Right lobe of liver (tissue), 6 donors: ENCODE results near the gene CCDC167. TPM values are rescaled to one million over a fixed set of nuclear protein-coding genes. Genes with fewer than 3 reads are reported as not detected.

Experiments
- ATAC-seq, 4 donors: fragments of 200-7000 bp; cut with Tn5 transposase; one replicate each; pipeline ENCODE4 v1.9.1; 2020; ENCODE audit warnings: mild to moderate bottlenecking in 4 of 4, moderate library complexity in 4 of 4
- DNase-seq, 3 donors: peaks; one replicate each; pipeline ENCODE4 v3.0.0-alpha.2; 2020
- H3K27ac ChIP-seq, 3 donors: fragments of 200-600 bp; one replicate each; pipeline ENCODE4 v1.8.0; 2022
- H3K27me3 ChIP-seq, 2 donors: fragments of 200-600 bp; one replicate each; pipeline ENCODE4 v1.8.0; 2022
- H3K36me3 ChIP-seq, 4 donors: fragments of 200-600 bp; sonication (generic) in 1 of 4; one replicate each; pipeline versions ENCODE4 v1.5.1 to v1.8.0; 2017 to 2022; ENCODE audit warnings: control low read depth in 1 of 4
- H3K4me1 ChIP-seq, 4 donors: fragments of 200-600 bp; sonication (generic) in 1 of 4; one replicate each; pipeline versions ENCODE4 v1.5.1 to v1.8.0; 2017 to 2022; ENCODE audit warnings: control low read depth in 1 of 4
- H3K4me3 ChIP-seq, 3 donors: fragments of 200-600 bp; one replicate each; pipeline ENCODE4 v1.8.0; 2022
- H3K9me3 ChIP-seq, 4 donors: fragments of 200-600 bp; sonication (generic) in 1 of 4; one replicate each; pipeline versions ENCODE4 v1.5.1 to v1.8.0; 2017 to 2022; ENCODE audit warnings: control low read depth in 1 of 4
- POLR2A ChIP-seq: fragments of 450-650 bp; IDR thresholded peaks from one replicate; pipeline ENCODE4 v1.6.1; 2017; ENCODE audit warnings: antibody characterized with exemption, mild to moderate bottlenecking
- WGBS: methylation state at CpG from one replicate; pipeline ENCODE4 v1.1.6; 2018; ENCODE audit warnings: low coverage, low lambda C conversion rate; ENCODE audit not compliant: insufficient coverage; ENCODE audit errors: missing lambda C conversion rate; 5-methylcytosine and 5-hydroxymethylcytosine counted together
- intact Hi-C, 2 donors: fragments of 100-400 bp; cut with DNase I; formaldehyde crosslinking; loops; one replicate each; pipeline versions ENCODE4 v1.11.2 to v1.14.1; 2022
- total RNA-seq, 6 experiments: library from RNA; depleted of rRNA in 2 of 6; stranded (reverse); fragments of >200 nt in 2 of 6; fragmentation: NEBNext Ultra II Directional in 3 of 6; extraction: Animal tissue kit (Norgen Biotek cat#: 25700) in 3 of 6; gene quantifications; one replicate each; pipeline versions ENCODE4 v1.1.0 to v1.2.4, GENCODE V29; 2016 to 2023
- TF ChIP-seq, protein P1 (sequence below), 4 donors: fragments of 200-600 bp in 3 of 4; fragments of 450-650 bp in 1 of 4; IDR thresholded peaks; one replicate each; pipeline versions ENCODE4 v1.5.1 to v1.8.0; 2016 to 2022; ENCODE audit warnings: antibody characterized with exemption in 4 of 4, mild to moderate bottlenecking in 2 of 4
- donor health status: DM: no; HTN: yes; CAD: no.
- donor health status: DM: no; HTN: no; CAD: no.
- donor health status: DM: no; HTN: no; CAD: no.
- donor health status: DM: no; HTN: yes; CAD: no.
- donor health status: DM: no; HTN: yes; CAD: no.

The CCDC167 gene
- total RNA-seq, 6 experiments from 2014 or later: 16.5 to 103 (median 26.9) TPM

DNA sequence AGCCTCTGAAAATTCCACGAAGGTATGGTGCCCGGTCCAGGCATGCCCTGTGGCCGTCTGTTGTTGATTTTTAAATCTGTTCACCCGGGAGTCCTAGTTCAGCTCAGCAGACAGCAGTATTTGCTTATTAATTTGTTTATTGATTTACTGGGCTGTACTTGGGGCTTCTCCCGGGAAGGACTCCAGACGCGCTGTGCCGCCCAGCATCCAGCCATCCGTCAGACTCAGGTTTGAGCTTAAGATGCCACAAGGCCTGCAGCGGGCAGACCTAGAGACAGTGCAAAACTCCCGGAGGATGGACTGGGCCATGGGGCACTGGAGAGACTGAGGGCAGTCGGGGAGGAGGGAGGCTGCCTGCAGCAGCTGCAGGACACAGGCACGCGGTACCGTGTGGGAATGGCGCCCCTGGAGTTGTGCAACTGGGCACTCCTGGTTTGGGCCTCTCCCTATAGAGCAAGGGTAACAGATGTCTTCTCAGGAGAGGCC is 17.3 kb upstream of the CCDC167 start:
- Histone ChIP-seq H3K4me3 (peak overlapping the region in 2 of 3 donors; percentile 17 to 41), H3K4me1 (peaks cover 0 to 23% (median 9%) of the 10 kb centered on the region in 4 donors), H3K9me3 (no peaks in the 10 kb centered on the region), H3K27me3 (no peaks in the 10 kb centered on the region), H3K36me3 (no peaks in the 10 kb centered on the region), H3K27ac (peak overlapping the region in 2 of 3 donors; percentile 82)
- TF ChIP-seq POLR2A: no peak
- TF ChIP-seq, protein P1, sequence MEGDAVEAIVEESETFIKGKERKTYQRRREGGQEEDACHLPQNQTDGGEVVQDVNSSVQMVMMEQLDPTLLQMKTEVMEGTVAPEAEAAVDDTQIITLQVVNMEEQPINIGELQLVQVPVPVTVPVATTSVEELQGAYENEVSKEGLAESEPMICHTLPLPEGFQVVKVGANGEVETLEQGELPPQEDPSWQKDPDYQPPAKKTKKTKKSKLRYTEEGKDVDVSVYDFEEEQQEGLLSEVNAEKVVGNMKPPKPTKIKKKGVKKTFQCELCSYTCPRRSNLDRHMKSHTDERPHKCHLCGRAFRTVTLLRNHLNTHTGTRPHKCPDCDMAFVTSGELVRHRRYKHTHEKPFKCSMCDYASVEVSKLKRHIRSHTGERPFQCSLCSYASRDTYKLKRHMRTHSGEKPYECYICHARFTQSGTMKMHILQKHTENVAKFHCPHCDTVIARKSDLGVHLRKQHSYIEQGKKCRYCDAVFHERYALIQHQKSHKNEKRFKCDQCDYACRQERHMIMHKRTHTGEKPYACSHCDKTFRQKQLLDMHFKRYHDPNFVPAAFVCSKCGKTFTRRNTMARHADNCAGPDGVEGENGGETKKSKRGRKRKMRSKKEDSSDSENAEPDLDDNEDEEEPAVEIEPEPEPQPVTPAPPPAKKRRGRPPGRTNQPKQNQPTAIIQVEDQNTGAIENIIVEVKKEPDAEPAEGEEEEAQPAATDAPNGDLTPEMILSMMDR (IDR thresholded peaks at IDR 0.05): no peak
- ATAC-seq (peak; percentile 76 to 81 (median 80)), DNase-seq (peak in 2 of 3 donors; percentile 39 to 78)
- WGBS: 20% methylated on average over 7 of the region's 16 CpGs
- intact Hi-C loops: no loop called here

DNA sequence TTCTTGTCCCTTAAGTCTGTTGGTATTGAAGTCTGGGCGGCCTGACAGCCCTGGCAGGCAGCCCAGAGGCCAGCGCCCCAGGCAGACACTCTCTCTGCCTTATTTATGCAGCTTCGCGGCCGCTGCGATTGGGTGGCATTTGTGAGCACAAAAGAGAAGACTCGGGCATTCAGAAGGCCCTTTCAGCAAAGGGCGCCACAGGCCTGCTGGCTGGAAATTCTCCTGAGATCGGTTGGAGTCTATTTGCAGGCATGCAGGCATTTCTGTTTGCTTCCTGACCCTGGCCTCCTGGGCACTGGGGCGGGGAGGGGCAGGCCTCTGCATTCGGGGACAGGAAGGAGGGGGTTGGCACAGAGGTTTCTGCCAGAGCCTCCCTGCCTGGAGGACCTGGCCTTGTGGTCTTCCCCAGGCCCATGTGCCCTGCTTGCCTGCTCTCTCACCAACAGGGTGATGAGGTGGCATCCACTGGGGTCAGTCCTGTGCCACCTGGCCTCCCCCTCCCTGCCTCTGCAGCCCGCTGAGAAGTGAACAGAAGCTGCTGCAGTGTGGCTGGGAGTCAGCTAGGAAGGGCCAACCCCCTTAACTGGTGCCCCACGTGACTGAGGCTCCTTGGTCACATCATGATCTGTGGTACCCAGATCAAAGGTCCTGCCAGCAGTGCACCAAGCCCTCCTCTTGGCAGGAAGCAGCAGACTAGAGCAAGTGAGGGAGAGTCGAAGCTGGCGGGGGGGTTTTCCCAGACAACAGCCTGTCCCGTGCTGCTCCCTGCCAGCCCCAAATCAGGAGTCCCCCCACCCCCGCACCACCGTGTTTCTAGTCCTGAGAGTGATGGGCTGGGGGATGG is 16.6 kb upstream of the CCDC167 start:
- Histone ChIP-seq H3K27ac (peak overlapping the region in 2 of 3 donors; percentile 82), H3K9me3 (no peaks in the 10 kb centered on the region)

DNA sequence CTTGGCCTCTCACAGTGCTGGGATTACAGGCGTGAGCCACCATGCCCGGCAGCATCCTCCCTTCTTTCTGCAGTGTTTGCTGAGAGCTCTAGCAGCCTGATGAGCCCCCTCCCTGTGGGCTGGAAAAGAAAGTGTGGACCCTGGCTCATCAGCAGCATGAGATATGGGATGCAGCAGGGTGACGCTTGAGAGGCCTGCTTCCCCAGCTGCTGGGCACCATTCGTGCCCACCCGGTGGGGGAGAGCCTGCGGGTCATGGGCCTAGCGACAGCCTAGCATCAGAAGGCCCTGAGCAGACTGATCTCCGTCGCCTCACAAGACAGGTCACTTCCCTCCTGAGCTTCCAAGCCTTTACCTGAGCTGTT is 16.0 kb upstream of the CCDC167 start:
- DNase-seq (no peak), ATAC-seq (no peak)
- intact Hi-C loops: no loop called here
- Histone ChIP-seq H3K27ac (peak overlapping the region in 2 of 3 donors; percentile 82), H3K27me3 (no peaks in the 10 kb centered on the region), H3K4me3 (peak overlapping the region in 2 of 3 donors; percentile 17 to 41), H3K36me3 (no peaks in the 10 kb centered on the region), H3K4me1 (peaks cover 0 to 23% (median 9%) of the 10 kb centered on the region in 4 donors), H3K9me3 (no peaks in the 10 kb centered on the region)
- WGBS: 24% methylated on average over 5 of the region's 9 CpGs
- TF ChIP-seq, protein P1 (IDR thresholded peaks at IDR 0.05): no peak
- no peak for TF ChIP-seq POLR2A

More for the DNA sequence above, 16.6 kb upstream of the CCDC167 start:
- 13% methylated on average over 8 of the region's 18 CpGs for WGBS
- intact Hi-C loops: no loop called here
- TF ChIP-seq POLR2A: peak; percentile 42
- TF ChIP-seq, protein P1 (IDR thresholded peaks at IDR 0.05): no peak
- peak; percentile 71 to 88 (median 80) for ATAC-seq
- Histone ChIP-seq H3K4me1 (peaks cover 0 to 23% (median 9%) of the 10 kb centered on the region in 4 donors), H3K36me3 (no peaks in the 10 kb centered on the region), H3K27me3 (no peaks in the 10 kb centered on the region), H3K4me3 (peak overlapping the region in 2 of 3 donors; percentile 17 to 41)
- DNase-seq: peak; percentile 64 to 89 (median 89)

DNA sequence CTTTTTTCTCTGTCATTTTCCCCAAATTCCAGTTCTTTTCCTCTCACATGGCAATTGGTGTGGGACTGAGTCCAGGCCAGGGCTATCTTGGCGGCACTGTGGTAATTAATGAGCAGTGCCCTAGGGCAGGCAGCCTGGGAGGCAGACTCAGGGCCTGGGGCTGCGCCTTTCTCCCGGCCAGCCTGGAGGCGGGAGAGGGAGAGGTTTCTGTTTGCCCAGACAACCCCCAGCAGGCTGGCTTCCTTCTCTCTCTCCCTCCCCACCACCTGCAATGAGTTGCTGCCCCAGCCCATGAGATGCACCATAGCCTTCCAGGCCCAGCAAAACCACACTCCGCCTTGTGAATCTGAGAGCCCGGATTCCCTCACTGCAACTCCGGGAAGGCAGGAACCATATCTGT is 15.1 kb upstream of the CCDC167 start:
- Histone ChIP-seq H3K27ac (no peak overlapping the region), H3K36me3 (no peaks in the 10 kb centered on the region), H3K4me3 (no peak overlapping the region), H3K27me3 (no peaks in the 10 kb centered on the region), H3K9me3 (no peaks in the 10 kb centered on the region), H3K4me1 (peaks cover 0 to 23% (median 9%) of the 10 kb centered on the region in 4 donors)
- intact Hi-C loops: no loop called here
- ATAC-seq: no peak
- no peak for DNase-seq
- WGBS: 53% methylated on average over 5 of the region's 7 CpGs
- TF ChIP-seq, protein P1 (IDR thresholded peaks at IDR 0.05): no peak
- no peak for TF ChIP-seq POLR2A
